ES-I3 (cell line): ENCODE measurements around the gene GPATCH2L.

ENCODE experiments used
- H3K36me3 ChIP-seq: 2 replicates; pipeline ENCODE4 v1.6.1; 2013; ENCODE audit warnings: mild to moderate bottlenecking, low read length, control low read depth, moderate library complexity; ENCODE audit not compliant: insufficient read depth
- H3K4me1 ChIP-seq: 2 replicates; pipeline ENCODE4 v1.6.1; 2013; ENCODE audit warnings: mild to moderate bottlenecking, control low read depth, low read length; ENCODE audit not compliant: insufficient read depth
- H3K9ac ChIP-seq: 2 replicates; pipeline ENCODE4 v1.6.1; 2013; ENCODE audit warnings: low read depth, mild to moderate bottlenecking, low read length, moderate library complexity
- H3K9me3 ChIP-seq: 2 replicates; pipeline ENCODE4 v1.6.1; 2013; ENCODE audit warnings: mild to moderate bottlenecking, low read length, moderate library complexity; ENCODE audit not compliant: control insufficient read depth, insufficient read depth

GPATCH2L gene

DNA sequence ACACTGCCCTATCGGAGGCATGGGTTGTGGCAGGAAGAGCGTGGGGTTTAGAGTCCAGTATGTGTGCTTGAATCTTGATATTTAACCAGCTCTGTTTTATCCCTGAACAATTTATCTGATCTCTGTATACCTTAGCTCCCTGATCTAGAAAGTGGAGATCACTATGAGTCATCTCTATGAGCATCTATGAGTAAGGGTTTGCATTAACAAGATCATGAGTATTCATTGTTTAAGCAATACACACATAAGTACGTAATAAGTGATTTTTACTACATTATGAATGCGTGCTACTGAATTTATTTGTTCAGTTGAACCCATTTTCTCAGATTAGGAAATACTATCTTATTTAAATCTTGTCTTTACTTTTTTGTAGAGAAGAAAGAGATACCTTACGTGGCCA is 49.4 kb downstream of the GPATCH2L start:
- H3K36me3 ChIP-seq, result peaks cover 24% of the 10 kb centered on the region
- no peaks in the 10 kb centered on the region for H3K9me3 ChIP-seq
- H3K9ac ChIP-seq, result no peak overlapping the region
- no peaks in the 10 kb centered on the region for H3K4me1 ChIP-seq

DNA sequence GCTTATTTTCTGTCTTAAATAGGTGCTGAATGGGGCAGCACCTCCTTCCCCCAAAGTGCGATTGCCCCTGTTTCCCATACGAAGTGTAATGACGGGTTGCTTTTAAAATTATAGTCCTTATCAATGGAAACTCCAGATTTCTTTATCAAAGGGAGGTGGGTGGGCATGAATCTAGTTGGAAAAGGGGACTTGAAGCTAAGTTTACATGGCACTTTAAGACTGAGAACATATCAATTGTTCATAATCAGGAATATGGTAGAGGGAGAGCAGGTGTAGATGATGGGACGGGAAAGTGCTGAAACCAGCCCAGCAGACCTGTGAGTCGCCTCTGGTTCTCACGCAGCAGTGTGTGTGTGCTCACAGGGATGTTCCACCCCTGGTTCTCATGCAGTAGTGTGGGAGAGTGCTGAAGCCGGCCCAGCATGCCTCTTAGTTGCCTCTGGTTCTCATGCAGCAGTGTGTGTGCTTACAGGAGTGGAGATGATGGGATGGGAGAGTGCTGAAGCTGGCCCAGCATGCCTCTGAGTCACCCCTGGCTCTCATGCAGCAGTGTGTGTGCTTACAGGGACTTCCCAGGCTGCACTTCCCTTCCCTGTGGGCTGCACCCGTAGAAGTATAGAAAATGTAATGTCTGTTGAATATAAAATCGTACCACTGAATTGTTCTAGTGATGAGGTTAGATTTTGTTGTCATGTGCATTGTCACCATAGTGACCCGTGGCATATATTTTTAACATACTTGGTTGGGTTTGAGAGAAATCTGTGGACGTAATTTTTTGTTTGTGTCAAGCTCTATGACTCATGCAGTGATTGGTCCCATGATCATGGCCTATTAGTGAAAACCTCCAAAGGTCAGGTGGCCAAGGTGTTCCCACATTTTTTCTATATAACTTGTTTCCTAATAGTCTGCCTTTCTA is 51.6 kb downstream of the GPATCH2L start:
- Histone ChIP-seq H3K4me1 (0 out of 2 replicates have a peak, but pooled peaks cover 4% of the 10 kb centered on the region), H3K9me3 (no peaks in the 10 kb centered on the region), H3K36me3 (peaks cover 13% of the 10 kb centered on the region), H3K9ac (no peak overlapping the region)

DNA sequence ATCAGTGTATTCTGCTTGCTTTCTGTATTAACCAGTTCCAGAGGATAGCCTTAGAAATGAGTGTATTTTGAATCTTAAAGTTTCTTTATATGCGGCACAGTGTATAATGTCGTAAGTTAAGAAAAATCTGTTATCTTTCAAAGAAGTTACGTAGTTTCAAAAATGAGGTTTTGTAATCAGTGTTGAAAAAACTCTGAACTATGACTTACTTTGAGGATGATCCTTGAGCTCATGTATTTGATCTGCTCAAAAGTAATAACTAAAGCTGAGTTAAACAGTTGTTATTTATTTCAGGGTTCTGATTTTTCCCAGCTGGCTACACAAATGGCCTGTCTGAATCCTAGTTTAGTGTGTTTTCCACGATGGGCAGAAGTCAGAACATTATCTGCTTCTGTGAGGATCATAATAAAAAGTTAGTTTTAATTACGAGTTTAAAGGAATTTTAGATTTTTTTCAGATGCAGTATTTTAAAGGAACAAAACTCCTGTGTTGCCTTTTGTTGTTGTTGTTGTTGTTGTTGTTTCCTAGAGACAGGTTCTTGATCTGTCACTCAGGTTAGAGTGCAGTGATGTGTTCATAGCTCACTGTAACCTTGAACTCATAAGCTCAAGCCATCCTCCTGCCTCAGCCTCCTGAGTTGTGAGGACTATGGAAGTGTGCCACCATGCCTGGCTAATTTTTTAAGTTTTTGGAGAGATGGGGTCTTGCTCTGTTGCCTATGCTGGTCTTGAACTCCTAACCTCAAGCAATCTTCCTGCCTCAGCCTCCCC is 52.9 kb downstream of the GPATCH2L start:
- Histone ChIP-seq H3K9ac (no peak overlapping the region), H3K9me3 (no peaks in the 10 kb centered on the region), H3K36me3 (peaks cover 10% of the 10 kb centered on the region), H3K4me1 (0 out of 2 replicates have a peak, but pooled peaks cover 4% of the 10 kb centered on the region)

DNA sequence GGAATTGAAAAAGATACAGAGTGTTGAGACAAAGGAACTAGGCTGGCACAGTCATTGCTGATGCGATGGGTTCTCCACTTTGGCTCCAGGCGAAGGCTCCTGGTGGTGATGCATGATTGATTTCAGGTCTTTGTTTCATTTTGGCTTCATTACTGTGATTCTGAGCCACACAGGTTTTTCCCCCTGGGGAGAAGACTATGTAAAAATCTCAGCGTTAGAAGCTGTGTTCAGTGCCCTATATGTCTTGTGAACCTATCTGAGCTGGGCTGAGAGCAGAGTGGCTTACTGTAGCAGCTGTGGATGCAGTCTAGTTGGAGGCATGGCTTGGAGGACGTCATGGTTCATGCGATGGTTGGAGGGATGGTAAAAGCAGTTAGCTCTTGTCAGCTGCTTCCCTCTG is 54.0 kb downstream of the GPATCH2L start:
- Histone ChIP-seq H3K9me3 (no peaks in the 10 kb centered on the region), H3K9ac (no peak overlapping the region), H3K36me3 (peaks cover 9% of the 10 kb centered on the region; the same call in 1 of the 2 replicates), H3K4me1 (0 out of 2 replicates have a peak, but pooled peaks cover 4% of the 10 kb centered on the region)

DNA sequence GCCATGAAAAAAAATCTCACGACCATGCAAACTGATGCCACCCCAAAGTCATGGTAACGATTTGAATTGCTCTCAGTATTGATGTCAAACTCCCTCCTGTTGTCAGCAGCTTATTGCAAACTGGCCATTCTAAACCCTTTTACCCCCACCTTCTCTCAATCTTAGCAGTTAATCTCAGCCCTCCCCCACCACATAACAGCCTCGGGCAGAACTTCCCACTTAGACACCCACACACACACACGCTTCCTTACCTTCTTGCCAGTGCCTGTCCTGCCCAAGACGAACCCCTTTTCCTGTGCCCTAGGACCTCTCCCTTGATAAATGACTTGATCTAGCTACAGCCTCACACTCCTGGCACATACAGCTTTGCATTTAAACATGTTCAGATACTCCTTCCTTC is 56.6 kb downstream of the GPATCH2L start:
- no peaks in the 10 kb centered on the region for H3K36me3 ChIP-seq
- H3K9me3 ChIP-seq, result no peaks in the 10 kb centered on the region
- H3K9ac ChIP-seq, result no peak overlapping the region
- H3K4me1 ChIP-seq, result 0 out of 2 replicates have a peak, but pooled peaks cover 4% of the 10 kb centered on the region

DNA sequence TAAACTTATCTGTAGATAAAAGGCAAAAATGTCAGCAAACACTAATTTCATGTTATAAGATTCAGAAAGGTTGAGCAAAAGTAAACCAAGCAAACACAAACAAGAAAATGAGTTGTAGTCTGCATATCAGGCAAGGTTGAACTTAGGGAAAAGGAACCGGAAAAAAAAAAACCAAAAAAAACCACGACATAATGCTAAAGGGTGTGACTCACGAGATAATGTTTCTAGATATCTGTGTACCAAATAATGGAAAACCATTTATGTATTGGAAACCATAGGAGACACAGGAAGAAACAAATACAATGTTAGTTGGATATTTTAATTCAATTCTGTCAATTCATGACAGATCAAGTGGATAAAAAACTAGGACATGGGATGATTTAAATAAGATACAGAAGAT is 60.5 kb downstream of the GPATCH2L start:
- Histone ChIP-seq H3K9ac (no peak overlapping the region), H3K36me3 (no peaks in the 10 kb centered on the region), H3K9me3 (no peaks in the 10 kb centered on the region), H3K4me1 (0 out of 2 replicates have a peak, but pooled peaks cover 4% of the 10 kb centered on the region)

DNA sequence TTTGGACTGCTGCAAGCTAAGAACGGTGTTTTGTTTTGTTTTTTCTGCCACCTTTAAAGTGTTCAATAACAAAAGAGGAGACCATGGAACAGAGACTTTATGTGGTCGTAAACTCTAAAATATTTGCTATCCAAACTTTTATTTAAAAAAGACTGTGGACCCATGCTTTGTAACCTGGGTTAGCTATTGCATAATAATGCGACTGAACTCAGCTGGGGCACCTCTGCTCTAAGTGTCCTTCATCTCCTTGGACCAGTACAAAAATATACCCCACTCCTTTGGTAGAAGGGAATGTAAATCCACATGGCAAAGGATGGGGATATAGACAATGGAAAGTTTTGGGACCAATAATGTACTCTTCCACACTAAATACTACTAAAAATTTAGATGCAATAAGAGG is 65.5 kb downstream of the GPATCH2L start:
- H3K9me3 ChIP-seq, result peaks cover 4% of the 10 kb centered on the region; the same call in 1 of the 2 replicates
- H3K4me1 ChIP-seq, result no peaks in the 10 kb centered on the region
- no peaks in the 10 kb centered on the region for H3K36me3 ChIP-seq
- no peak overlapping the region for H3K9ac ChIP-seq

DNA sequence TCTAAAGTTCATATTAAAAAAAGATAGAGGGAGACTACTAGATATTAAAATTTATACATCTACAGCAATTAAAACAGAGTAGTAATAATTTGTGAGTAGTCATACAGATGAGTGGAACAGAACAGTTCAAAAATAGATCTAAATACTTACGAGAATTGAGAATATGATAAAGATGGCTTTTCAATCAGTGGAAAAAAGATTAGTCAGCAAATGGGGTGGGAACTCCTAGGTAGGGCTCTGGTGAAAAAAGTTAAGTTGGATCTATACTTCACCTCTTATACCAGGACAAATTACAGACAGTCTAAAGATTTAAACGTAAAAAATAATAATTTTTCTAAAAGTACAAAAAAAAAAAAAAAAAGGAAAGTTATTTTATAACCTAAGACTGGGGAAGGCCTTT is 66.9 kb downstream of the GPATCH2L start:
- Histone ChIP-seq H3K9ac (no peak overlapping the region), H3K9me3 (peaks cover 4% of the 10 kb centered on the region; the same call in 1 of the 2 replicates), H3K36me3 (no peaks in the 10 kb centered on the region), H3K4me1 (no peaks in the 10 kb centered on the region)

DNA sequence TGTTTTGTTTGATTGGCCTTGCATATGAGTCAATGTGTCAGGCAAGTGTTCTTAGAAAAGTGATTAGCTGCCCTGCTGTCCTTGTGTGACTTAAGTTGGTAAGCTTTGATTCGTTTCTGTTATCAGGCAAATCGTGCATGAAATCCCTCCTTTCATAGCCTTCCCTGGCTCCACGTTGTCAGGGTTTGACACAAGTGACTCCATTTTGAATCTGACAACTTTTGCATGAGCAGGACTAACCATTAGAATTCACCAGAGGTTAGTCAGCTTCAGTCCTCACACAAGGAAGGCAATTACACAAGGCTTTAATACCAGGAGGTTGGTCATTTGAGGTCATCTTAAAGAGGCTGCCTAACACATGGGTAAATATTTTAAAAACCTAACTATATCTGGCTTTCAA is 68.2 kb downstream of the GPATCH2L start:
- Histone ChIP-seq H3K9ac (no peak overlapping the region), H3K9me3 (peaks cover 4% of the 10 kb centered on the region; the same call in 1 of the 2 replicates), H3K36me3 (no peaks in the 10 kb centered on the region), H3K4me1 (no peaks in the 10 kb centered on the region)

DNA sequence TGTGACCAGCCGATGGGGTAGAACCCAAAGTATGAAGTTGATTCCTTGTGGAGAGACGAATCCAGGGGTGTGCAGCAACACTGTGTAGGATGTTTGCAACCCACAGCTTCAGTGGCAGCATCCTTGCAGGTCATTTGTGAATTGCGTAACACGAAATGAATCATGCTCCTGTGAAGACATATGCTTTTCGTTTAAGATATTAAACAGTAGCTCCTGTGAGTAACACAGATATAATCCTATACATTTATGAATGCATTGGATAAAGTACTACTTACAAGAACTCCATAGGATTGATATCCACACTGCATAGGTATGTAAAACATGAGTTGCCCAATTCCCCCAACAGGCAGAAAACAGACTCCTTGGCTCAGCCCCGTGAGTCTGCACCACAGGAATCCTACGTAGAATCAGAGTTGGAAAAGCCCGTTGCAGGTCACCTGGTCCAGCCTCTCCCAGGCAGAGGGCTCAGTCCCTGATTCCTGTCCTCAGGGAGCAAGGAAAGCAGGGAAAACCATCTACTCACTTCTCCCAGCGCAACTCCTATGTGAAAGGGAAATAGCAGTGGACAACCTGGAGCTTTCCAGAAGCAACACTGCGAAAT is 75.8 kb downstream of the GPATCH2L start:
- no peaks in the 10 kb centered on the region for H3K36me3 ChIP-seq
- no peaks in the 10 kb centered on the region; the same call in 1 of the 2 replicates for H3K9me3 ChIP-seq
- no peaks in the 10 kb centered on the region for H3K4me1 ChIP-seq
- H3K9ac ChIP-seq, result no peak overlapping the region

DNA sequence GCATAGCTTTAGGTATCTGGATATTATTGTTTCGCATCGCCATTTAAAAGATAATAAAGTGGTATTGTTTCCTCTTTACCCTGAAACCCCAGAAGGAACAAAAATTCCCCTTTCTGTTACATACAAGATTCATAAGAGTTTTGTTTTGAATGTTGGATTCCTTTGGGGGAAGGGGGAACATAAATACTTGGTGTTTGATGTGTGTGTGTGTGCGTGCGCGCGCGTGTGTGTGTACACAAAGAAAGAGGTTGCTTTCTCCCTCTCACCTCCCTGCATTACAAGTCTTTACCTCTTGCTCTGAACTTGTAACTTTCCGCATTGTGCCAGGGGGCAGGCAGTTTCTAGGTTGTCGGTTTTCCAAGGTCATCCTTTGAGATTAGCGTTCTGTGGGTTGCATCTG is 76.4 kb downstream of the GPATCH2L start:
- Histone ChIP-seq H3K9me3 (no peaks in the 10 kb centered on the region; the same call in 1 of the 2 replicates), H3K36me3 (no peaks in the 10 kb centered on the region), H3K9ac (no peak overlapping the region), H3K4me1 (no peaks in the 10 kb centered on the region)

DNA sequence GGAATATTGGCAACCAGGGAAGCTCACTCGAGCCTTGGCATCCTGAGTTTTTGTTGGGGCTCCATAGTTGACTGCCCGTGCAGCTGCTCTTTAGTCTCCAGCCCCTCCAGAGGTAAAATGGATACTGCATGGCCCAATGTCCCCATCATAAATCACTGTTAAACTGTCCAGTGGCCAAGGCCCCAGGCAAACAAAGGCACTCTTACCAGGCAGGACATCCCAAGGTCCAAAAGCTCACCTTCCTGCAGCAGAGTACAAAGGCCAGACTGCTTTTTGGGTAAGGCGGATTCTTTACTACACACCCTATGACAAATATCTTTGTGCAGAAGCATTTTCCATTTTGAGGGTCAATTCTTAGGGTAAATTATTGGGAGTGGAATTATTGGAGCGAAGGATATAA is 81.1 kb downstream of the GPATCH2L start:
- H3K9me3 ChIP-seq, result peaks cover 5% of the 10 kb centered on the region; the same call in 1 of the 2 replicates
- no peaks in the 10 kb centered on the region for H3K36me3 ChIP-seq
- no peaks in the 10 kb centered on the region for H3K4me1 ChIP-seq
- H3K9ac ChIP-seq, result no peak overlapping the region

DNA sequence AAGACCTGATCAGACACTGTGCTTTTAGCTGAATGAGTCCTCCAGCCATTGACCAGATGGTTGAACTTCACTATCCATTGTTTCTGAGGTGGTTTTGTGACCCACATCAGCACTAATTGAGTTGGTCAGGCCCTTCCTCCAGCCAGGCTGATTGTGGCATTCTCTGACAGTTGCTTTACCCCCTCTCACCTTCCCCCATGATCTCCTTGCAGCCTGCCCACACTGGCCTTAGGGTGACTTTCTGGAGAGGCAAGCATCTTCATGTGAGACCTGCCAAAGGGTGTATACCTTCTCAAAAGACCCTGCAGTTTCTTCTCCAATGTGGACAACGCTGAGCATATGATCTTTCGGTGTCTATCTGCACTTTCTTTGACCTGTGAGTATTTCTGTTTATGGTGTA is 83.9 kb downstream of the GPATCH2L start:
- Histone ChIP-seq H3K9me3 (peaks cover 5% of the 10 kb centered on the region; the same call in 1 of the 2 replicates), H3K36me3 (no peaks in the 10 kb centered on the region), H3K9ac (no peak overlapping the region), H3K4me1 (no peaks in the 10 kb centered on the region)
